CMK (cell line): ENCODE data around the gene ADNP2.

ENCODE experiments used
- DNase-seq: peaks from one replicate; pipeline ENCODE4 v3.0.0-alpha.2; 2010; ENCODE audit warnings: low read depth

Gene ADNP2

GRCh38 chr18:80107426-80107825 is 1.6 kb upstream of the ADNP2 start:
- no peak for DNase-seq

- no peak for DNase-seq
These were observed 933 bp upstream of the ADNP2 start for GRCh38 chr18:80108121-80108536.

DNA sequence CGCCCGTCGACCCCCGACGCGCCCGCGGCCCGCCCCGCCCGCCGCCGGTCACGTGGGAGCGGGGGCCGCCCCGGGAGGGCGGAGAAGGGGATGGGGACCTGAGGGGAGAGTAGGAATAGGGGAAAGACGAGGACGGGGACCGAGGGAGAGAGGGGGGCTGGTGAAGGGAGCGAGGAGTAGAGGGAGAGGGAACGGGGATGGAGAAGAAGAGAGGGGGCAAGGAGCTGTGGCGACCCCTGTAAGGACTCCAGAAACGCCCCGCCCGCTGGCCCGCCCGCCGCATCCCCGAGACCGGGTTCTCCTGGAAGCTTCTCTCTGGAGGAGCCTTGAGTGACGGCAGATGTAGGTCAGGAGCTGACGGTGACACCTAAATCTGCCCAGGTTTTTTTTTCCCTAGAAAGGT is 615 bp downstream of the ADNP2 start:
- no peak for DNase-seq

GRCh38 chr18:80112624-80113248 is 3.7 kb downstream of the ADNP2 start:
- DNase-seq = no peak

DNA sequence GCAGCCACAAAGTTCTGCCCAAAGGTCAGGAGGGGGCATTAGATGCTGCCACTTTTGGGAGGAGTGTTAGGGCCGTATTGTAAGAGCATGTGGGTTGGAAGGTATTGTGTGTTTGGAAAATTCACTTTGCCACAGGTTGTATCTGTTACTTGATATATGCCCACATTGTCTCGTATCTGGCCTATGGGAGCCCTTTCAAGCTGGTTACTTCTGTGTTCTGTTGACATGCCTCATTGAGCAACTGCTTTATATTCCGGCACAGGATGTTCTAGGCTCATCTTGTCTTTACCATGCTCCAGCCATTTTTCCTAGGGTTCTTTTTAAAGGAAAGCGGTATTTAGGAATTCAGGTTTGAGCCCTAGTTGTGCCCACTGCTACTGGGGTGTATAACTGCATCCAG is 6.0 kb downstream of the ADNP2 start:
- no peak for DNase-seq

- no peak for DNase-seq
These were observed 10.0 kb downstream of the ADNP2 start for GRCh38 chr18:80119111-80119510.

DNA sequence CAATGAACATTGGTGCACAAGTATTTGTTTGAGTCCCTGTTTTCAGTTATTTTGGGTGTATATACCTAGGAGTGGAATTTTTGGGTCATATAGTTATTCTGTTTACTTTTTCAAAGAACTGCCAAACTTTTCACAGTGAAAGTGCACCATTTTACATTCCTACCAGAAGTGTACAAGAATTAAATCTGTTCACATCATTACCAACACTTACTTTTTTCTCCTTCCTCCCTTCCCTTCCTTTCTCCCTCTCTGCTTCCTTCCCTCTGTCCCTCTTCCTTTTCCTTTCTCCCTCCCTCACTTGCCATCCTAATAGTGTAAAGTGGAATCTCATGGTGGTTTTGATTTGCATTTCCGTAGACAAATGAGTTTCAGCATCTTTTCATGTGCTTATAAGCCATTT is 11.9 kb downstream of the ADNP2 start:
- DNase-seq = no peak

- no peak for DNase-seq
These were observed 15.1 kb downstream of the ADNP2 start for GRCh38 chr18:80124131-80124530.

GRCh38 chr18:80126797-80127196 is 17.7 kb downstream of the ADNP2 start:
- DNase-seq = no peak

DNA sequence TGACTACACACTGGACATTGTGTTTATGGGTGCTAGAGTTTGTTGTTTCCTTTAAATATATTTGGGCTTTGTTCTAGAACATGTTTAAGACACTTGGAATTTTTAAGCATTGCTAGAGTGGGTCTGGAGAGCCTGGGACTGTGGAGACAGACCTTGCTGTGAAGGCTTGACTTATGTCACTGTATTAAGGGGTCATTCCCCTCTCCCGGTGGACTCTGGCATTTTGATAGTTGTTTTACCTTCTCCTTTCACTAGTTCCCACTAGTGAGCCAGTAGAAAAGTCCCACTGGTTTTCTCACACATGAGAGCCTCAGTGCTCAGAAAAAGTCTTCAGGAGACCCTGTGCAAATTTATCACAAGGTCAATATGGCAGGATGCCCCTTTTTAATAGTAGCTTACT is 18.6 kb downstream of the ADNP2 start:
- DNase-seq = no peak

GRCh38 chr18:80129672-80130367 is 20.8 kb downstream of the ADNP2 start:
- DNase-seq = no peak

- DNase-seq = no peak
These were observed 21.5 kb downstream of the ADNP2 start for GRCh38 chr18:80130555-80130954.

DNA sequence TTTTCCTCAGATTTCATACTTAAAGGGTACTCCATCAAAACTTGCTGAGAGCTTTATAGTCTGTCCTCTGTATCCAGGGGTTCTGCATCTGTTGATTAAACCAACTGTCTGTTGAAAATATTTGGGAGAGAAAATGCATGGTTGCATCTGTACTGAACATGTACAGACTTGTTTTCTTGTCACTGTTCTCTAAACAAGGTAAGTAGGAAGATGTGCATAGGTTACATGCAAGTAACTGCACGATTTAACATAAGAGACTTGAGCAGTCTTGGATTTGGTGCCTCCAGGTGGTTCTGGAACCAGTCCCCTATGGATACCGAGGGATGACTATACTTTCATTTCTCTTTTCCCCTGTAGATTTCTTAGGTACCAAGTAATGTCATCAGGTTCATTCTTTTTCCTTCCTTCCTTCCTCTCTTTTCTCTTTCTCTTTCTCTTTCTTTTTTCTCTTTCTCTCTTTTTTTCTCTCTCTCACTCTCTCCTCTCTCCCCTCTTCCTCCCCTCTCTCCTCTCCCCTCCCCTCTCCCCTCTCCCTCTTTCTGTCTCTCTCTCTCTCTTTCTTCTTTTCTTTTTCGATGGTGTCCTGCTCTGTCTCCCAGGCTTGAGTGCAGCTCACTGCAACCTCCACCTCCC is 23.2 kb downstream of the ADNP2 start:
- no peak for DNase-seq

DNA sequence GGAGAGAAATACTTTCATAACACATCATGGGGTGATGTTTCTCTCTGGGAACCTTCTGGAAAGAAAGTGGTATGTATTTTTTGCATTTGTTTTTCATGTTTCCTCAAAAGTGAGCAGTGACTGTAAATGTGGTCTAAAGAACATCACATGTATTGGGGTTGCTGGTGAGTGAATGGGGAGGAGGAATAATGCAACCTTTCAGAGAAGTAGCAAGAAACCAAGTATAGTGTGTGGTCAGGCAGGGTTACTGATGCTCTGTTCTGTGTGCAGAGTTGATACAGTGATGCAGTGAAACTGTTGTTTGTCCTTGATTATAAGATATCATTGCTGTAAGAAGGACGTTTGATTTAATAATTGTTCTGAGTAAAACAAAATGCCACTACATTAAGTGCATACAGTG is 24.1 kb downstream of the ADNP2 start:
- no peak for DNase-seq

GRCh38 chr18:80135136-80135535 is 26.1 kb downstream of the ADNP2 start:
- no peak for DNase-seq

DNA sequence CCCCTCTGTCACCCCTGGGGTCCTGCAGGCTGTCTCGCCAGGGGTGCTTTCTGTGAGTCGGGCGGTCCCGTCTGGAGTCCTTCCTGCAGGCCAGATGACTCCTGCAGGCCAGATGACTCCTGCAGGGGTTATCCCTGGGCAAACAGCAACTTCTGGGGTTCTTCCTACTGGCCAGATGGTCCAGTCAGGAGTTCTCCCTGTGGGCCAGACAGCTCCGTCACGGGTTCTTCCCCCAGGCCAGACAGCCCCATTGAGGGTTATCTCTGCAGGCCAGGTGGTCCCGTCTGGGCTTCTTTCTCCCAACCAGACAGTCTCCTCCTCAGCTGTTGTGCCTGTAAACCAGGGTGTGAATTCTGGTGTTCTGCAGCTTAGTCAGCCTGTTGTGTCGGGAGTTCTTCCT is 27.6 kb downstream of the ADNP2 start:
- DNase-seq = no peak

GRCh38 chr18:80137137-80137536 is 28.1 kb downstream of the ADNP2 start:
- no peak for DNase-seq

DNA sequence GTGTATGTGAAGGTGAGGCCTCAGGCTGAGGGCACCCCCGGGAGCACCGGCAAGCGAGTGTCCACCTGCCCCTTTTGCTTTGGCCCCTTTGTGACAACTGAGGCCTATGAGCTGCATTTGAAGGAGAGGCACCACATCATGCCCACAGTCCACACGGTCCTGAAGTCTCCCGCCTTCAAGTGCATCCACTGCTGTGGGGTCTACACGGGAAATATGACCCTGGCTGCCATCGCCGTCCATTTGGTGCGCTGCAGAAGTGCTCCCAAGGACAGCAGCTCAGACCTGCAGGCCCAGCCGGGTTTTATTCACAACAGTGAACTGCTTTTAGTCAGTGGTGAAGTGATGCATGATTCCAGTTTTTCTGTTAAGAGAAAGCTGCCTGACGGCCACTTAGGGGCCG is 28.9 kb downstream of the ADNP2 start:
- no peak for DNase-seq

DNA sequence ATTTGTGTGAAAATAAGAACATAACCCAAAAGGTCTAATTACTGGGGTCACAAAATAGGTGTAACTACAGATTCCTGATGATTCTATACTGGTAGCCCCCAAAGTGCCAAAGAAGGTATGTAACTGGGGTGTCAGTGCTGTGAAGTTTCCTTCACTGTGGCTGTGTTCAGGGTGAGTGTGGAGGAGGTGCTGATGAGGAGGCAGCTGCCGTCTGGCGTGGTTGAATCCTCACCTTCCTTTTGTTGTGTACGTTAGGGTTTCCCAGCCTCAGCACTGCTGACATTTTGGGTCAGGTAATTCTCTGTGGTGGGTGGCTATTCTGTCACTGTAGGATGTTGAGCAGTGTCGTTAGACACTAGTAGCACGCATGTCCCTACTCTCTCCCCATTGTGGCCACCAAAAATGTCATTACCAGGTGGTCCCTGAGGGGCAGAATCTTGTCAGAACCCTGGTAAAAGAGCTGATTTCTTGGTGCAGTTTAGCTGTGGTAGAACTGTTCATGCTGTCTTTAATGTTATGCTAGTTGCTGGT is 31.5 kb downstream of the ADNP2 start:
- no peak for DNase-seq

- DNase-seq = no peak
These were observed 34.8 kb downstream of the ADNP2 start for GRCh38 chr18:80143881-80144280.

DNA sequence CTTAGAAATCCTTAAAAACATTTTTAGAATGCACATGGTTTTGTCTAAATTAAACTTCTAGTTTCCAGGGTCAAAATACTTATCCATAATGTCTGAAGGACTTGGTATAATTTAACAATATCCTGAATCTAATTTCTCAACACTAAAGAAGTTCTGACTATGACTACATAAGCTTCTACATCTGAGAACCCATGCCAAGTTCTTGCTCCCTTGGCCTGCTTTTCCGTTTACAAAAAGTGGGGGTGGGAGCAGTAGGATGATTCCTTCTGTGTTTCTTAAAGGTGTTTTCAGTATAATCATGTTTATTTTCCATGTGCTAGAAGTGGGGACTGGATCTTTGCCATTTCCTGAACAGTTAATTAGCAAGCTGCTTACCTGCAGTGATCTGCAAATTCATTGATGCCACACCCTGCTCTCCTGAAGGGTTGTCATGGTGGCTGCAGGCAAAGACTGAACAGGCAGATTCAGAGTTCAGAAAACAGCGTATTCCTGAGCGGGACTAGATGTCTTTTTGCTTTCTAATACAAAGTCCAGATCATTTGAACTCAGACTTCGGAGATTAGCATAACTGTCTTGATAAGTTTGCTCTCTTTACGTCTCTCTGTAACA is 36.2 kb downstream of the ADNP2 start:
- no peak for DNase-seq

DNA sequence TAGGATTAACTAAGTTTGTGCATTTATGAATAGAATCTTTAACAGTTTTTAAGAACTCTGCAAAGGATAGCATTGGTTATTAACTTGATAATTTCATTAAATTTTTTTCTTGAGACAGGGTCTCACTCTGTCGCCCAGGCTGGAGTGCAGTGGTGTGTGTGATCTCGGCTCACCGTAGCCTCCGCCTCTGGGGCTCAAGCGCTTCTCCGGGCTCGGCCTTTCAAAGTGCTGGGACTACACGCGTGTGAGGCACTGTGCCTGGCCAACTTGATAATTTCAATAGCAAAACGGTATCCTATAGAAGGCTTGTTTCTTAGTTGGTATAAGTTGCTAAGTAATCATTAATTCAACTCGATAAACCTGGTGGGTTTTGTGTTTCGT is 38.0 kb downstream of the ADNP2 start:
- no peak for DNase-seq
